GM10248 (cell line): ENCODE data around the gene AFAP1.

ENCODE experiments used
- CTCF ChIA-PET: fragments of 300-600 bp; sonication (Branson Sonifier 250); formaldehyde crosslinking; extraction: SDS; loops from one replicate; lab custom pipeline; 2021; ENCODE audit warnings: antibody characterized with exemption; lab: Yijun Ruan, JAX
- POLR2A ChIA-PET: fragments of 350-650 bp; sonication (Branson Sonifier 250); formaldehyde crosslinking; extraction: SDS; loops from one replicate; lab custom pipeline; 2020; ENCODE audit warnings: antibody characterized with exemption; lab: Yijun Ruan, JAX
- DNase-seq: peaks from one replicate; pipeline ENCODE4 v3.0.0; 2012; ENCODE audit errors: extremely low spot score
- CTCF ChIP-seq: IDR thresholded peaks from 2 replicates; pipeline ENCODE4 v1.5.1; 2012; ENCODE audit warnings: mild to moderate bottlenecking, low read depth; ENCODE audit errors: extremely low read depth, missing control alignments, control extremely low read depth

Gene AFAP1

GRCh38 chr4:7766661-7767345 is 172.9 kb downstream of the AFAP1 start:
- DNase-seq, result no peak
- ChIA-PET POLR2A (no interaction called here), CTCF (interaction anchor here (2.2 to 30.0 kb wide), 3 partner anchors 14 to 37 kb away, joined by 7 to 547 read pairs (median 35); no protein-coding TSS in a partner anchor)
- TF ChIP-seq CTCF, result no peak

DNA sequence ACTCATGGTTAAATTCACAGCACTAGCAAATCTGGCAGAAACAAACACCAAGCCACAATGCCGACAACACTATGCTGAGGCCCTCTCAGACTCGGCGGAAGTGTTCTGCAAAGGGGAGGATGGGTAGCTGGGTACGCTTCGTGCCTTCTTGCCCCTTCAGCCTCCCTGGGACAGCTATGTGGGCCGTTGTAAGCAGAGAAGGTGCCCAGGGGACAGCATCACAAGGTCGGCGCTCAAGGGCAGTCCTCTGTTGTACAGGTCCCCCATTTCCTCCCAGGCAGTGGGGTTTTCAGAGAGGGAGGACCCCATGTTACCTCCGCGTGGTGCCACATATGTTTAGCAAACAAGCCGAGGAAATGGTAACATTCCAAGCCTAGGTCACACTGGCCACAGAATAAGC is 173.6 kb downstream of the AFAP1 start:
- CTCF ChIA-PET, result interaction anchor here (0.8 to 30.0 kb wide), 2 partner anchors 29 to 38 kb away, joined by 3 to 547 read pairs; no protein-coding TSS in a partner anchor
- POLR2A ChIA-PET, result no interaction called here
- TF ChIP-seq CTCF, result no peak
- DNase-seq, result no peak

GRCh38 chr4:7765666-7766065 is 174.0 kb downstream of the AFAP1 start:
- DNase-seq, result no peak
- POLR2A ChIA-PET, result no interaction called here
- TF ChIP-seq CTCF, result no peak
- CTCF ChIA-PET, result interaction anchor here (0.8 to 30.0 kb wide), 2 partner anchors 29 to 38 kb away, joined by 3 to 547 read pairs; no protein-coding TSS in a partner anchor

- CTCF ChIA-PET, result interaction anchor here (30.0 kb wide), 1 partner anchor 39 kb away, joined by 547 read pairs; no protein-coding TSS in a partner anchor
- no peak for TF ChIP-seq CTCF
- POLR2A ChIA-PET, result no interaction called here
- DNase-seq, result no peak
Observed at GRCh38 chr4:7764466-7764865, 175.2 kb downstream of the AFAP1 start.

DNA sequence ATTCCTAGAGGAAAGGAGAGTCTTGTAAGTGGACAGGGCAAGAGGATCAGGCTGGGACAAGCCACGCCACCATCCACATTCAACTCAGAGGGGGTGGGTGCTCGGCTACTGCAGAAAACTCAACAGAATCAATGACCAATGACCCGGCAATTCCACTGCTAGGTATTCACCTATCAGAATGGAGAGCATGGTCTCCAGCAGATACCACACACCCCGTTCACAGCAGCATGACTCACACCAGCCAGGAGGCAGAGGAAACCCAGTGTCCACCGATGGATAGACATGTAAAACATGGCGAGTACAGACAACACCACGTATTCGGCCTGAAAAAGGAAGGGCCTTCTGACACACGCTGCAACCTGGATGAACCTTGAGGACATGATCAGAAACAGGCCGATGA is 175.9 kb downstream of the AFAP1 start:
- DNase-seq, result no peak
- CTCF ChIA-PET, result interaction anchor here (30.0 kb wide), 1 partner anchor 40 kb away, joined by 547 read pairs; no protein-coding TSS in a partner anchor
- POLR2A ChIA-PET, result no interaction called here
- TF ChIP-seq CTCF, result no peak

GRCh38 chr4:7763106-7763505 is 176.6 kb downstream of the AFAP1 start:
- no peak for TF ChIP-seq CTCF
- CTCF ChIA-PET, result interaction anchor here (1.8 to 30.0 kb wide), 6 partner anchors 10 to 224 kb away, joined by 4 to 547 read pairs (median 16); no protein-coding TSS in a partner anchor
- DNase-seq, result no peak
- POLR2A ChIA-PET, result no interaction called here
